Nephron progenitor cell (in vitro differentiated cells): ENCODE data around the gene CPNE2.

ENCODE experiments used
- DNase-seq: peaks from one replicate; pipeline ENCODE4 v3.0.0; 2021
- H3K27ac Mint-ChIP-seq: 2 replicates; pipeline ENCODE4 v1.8.0; 2021; ENCODE audit warnings: mild to moderate bottlenecking, moderate library complexity, mixed read lengths
- H3K27me3 Mint-ChIP-seq: 2 replicates; pipeline ENCODE4 v1.8.0; 2021; ENCODE audit warnings: mild to moderate bottlenecking, low read depth, mixed read lengths; ENCODE audit not compliant: poor library complexity
- H3K36me3 Mint-ChIP-seq: 2 replicates; pipeline ENCODE4 v1.8.0; 2021; ENCODE audit warnings: low read depth, mixed read lengths
- H3K4me1 Mint-ChIP-seq: 2 replicates; pipeline ENCODE4 v1.8.0; 2021; ENCODE audit warnings: mixed read lengths
- H3K4me3 Mint-ChIP-seq: 2 replicates; pipeline ENCODE4 v1.8.0; 2021; ENCODE audit warnings: mild to moderate bottlenecking, moderate library complexity, mixed read lengths
- H3K9me3 Mint-ChIP-seq: 2 replicates; pipeline ENCODE4 v1.8.0; 2021; ENCODE audit warnings: mild to moderate bottlenecking, moderate library complexity, mixed read lengths
- TF ChIP-seq, protein P1 (sequence below): fragments of 200-600 bp; sonication (generic); IDR thresholded peaks from 2 replicates; pipeline ENCODE4 v1.5.0; 2021; ENCODE audit warnings: antibody characterized with exemption

The CPNE2 gene

DNA sequence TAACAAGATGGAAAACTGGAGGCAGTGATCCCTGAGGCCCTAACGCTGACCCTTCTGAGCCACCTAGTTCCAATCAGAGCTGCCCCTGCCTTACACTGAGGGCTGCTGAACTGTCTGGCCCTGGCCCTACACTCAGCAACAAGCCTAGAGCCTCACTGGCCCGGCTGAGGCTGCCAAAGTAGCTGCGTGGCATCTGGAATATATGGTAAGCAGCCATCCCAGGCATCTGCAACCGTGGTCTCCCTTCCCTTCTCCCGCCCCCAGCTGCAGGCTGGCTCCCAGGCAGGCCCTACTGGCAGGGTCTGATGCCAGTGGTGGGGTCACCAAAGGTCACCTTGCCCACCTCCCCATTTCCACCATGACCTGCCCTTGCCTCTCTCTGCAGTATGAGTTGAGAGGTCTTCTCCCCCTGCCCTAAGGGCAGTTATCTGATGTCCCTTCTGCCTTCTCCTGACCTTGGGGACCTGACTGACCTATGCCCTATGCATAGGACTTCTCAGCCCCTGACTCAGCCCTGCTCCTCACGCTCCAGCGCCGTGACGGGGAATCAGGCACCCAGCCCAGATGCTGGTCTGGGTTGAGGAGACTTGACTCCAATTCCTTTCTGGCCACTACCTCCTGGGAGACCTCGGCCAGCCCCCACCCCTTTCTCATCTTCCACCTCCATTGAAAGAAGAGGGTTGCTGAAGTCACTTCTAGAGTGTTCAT, 45.3 kb downstream of the CPNE2 start:
- Mint-ChIP-seq H3K27me3 (peaks cover 3% of the 10 kb centered on the region), H3K4me1 (peaks cover 38% of the 10 kb centered on the region), H3K9me3 (no peaks in the 10 kb centered on the region), H3K4me3 (no peak overlapping the region), H3K27ac (peak overlapping the region; percentile 13), H3K36me3 (no peaks in the 10 kb centered on the region)
- no peak for DNase-seq
- TF ChIP-seq, protein P1, sequence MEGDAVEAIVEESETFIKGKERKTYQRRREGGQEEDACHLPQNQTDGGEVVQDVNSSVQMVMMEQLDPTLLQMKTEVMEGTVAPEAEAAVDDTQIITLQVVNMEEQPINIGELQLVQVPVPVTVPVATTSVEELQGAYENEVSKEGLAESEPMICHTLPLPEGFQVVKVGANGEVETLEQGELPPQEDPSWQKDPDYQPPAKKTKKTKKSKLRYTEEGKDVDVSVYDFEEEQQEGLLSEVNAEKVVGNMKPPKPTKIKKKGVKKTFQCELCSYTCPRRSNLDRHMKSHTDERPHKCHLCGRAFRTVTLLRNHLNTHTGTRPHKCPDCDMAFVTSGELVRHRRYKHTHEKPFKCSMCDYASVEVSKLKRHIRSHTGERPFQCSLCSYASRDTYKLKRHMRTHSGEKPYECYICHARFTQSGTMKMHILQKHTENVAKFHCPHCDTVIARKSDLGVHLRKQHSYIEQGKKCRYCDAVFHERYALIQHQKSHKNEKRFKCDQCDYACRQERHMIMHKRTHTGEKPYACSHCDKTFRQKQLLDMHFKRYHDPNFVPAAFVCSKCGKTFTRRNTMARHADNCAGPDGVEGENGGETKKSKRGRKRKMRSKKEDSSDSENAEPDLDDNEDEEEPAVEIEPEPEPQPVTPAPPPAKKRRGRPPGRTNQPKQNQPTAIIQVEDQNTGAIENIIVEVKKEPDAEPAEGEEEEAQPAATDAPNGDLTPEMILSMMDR: no peak

- DNase-seq: no peak
- H3K36me3 Mint-ChIP-seq: no peaks in the 10 kb centered on the region
- peaks cover 40% of the 10 kb centered on the region for H3K4me1 Mint-ChIP-seq
- H3K27ac Mint-ChIP-seq: peak overlapping the region; percentile 13
- H3K9me3 Mint-ChIP-seq: no peaks in the 10 kb centered on the region
- peaks cover 3% of the 10 kb centered on the region for H3K27me3 Mint-ChIP-seq
- TF ChIP-seq, protein P1: no peak
- no peak overlapping the region for H3K4me3 Mint-ChIP-seq
Observed at GRCh38 chr16:57138281-57138935, 46.0 kb downstream of the CPNE2 start.

DNA sequence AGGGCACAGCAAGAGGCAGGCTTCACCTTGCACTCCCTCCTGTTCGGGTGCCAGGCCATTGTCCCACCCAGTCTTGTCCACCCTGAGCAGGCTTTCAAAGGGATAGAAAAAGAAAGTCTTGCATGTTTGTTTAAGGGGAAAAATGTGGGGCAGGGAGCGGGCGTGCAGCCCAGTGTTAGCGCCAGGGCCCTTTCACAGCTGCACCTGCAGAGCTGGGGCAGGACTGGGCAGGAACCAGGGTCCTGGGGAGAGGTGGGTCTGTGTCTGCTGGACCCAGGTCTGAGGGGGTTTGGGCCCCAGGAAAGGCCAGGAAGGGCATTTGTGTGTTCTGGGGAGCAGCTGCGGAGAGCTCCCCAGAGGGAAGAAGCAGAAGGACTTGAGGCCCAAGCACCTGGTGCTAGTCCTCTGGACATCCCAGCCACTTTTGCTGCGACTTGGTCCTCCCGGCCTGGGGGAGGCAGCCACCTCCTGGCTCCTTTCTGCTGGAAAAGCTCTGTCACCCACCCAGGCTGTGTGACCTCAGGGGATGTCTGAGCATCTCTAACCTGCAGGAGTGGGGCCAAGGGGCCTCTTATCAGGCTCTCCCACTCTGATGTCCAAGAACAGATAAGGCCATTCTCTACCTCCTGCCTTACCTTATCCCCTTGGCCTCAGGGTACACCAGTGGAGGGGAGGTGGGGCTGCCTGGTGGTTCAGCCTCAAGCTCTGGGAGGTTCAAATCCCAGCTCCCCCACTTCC, 48.7 kb downstream of the CPNE2 start:
- peaks cover 51% of the 10 kb centered on the region for H3K4me1 Mint-ChIP-seq
- no peak overlapping the region for H3K27ac Mint-ChIP-seq
- H3K27me3 Mint-ChIP-seq: peaks cover 3% of the 10 kb centered on the region
- DNase-seq: no peak
- TF ChIP-seq, protein P1: no peak
- H3K9me3 Mint-ChIP-seq: no peaks in the 10 kb centered on the region
- no peak overlapping the region for H3K4me3 Mint-ChIP-seq
- no peaks in the 10 kb centered on the region for H3K36me3 Mint-ChIP-seq

DNA sequence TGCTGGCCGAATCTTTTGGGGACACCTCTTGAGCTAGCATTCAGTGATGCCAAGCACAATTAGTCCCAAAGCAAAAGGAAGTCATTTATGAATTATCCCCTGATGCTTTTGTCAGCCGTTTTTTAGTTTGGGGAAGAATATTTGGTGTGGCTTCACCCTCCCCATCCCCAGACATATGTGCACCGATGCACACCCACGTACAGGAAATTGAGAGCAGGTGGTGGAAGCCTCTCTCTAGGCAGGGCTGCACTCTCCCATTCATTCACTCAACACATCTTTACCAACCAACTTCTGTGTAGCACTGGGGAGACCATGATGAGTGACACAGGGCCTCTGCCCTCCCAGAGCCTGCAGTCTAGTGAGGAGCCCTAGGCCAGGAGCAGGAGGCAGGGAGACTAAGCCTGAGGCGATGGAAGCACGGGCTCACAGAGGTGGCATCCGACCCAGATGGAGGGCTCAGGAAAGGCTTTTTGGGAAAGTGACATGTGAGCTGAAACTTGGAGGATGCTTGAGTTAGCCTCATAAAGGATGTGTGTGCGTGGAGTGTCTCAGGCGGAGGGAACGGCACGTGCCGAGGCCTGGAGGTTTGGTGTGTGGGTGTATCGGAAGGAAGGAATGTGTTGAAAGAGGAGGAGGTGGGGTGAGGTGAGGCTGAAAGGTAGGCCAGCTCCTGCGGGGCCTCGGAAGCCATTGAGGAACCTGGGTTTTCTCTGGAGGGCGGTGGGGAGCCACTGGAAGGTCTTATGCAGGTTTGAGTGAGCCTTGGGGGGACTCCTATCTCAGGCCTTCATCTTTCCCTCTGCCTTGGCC, 49.6 kb downstream of the CPNE2 start:
- DNase-seq: no peak
- H3K4me3 Mint-ChIP-seq: no peak overlapping the region
- H3K27ac Mint-ChIP-seq: peak overlapping the region; percentile 17
- H3K4me1 Mint-ChIP-seq: peaks cover 54% of the 10 kb centered on the region
- TF ChIP-seq, protein P1: no peak
- no peaks in the 10 kb centered on the region for H3K9me3 Mint-ChIP-seq
- peaks cover 3% of the 10 kb centered on the region for H3K27me3 Mint-ChIP-seq
- H3K36me3 Mint-ChIP-seq: no peaks in the 10 kb centered on the region

GRCh38 chr16:57143149-57143921, 51.0 kb downstream of the CPNE2 start:
- Mint-ChIP-seq H3K4me1 (peaks cover 60% of the 10 kb centered on the region), H3K27ac (no peak overlapping the region), H3K27me3 (no peaks in the 10 kb centered on the region), H3K9me3 (no peaks in the 10 kb centered on the region), H3K36me3 (no peaks in the 10 kb centered on the region), H3K4me3 (no peak overlapping the region)
- TF ChIP-seq, protein P1: no peak
- no peak for DNase-seq
